K562 (cell line): ENCODE data around the gene TNKS2.

ENCODE experiments used
- NBN ChIP-seq: fragments of 450-650 bp; IDR thresholded peaks from 2 replicates; pipeline ENCODE4 v1.6.1; 2016; ENCODE audit warnings: low read depth, mild to moderate bottlenecking
- TF ChIP-seq, protein P1 (sequence below), 3 experiments: IDR thresholded peaks in 2 of 3; conservative IDR thresholded peaks in 1 of 3; 2 replicates each; pipeline ENCODE4 v1.5.1; 2011 to 2012; ENCODE audit warnings: low read length in 3 of 3, mild to moderate bottlenecking in 3 of 3, control low read depth in 2 of 3, improper control_type of control experiment in 1 of 3, inconsistent platforms in 1 of 3, low read depth in 1 of 3, mixed read lengths in 1 of 3, moderate library complexity in 1 of 3; ENCODE audit not compliant: insufficient read depth in 2 of 3

DNA sequence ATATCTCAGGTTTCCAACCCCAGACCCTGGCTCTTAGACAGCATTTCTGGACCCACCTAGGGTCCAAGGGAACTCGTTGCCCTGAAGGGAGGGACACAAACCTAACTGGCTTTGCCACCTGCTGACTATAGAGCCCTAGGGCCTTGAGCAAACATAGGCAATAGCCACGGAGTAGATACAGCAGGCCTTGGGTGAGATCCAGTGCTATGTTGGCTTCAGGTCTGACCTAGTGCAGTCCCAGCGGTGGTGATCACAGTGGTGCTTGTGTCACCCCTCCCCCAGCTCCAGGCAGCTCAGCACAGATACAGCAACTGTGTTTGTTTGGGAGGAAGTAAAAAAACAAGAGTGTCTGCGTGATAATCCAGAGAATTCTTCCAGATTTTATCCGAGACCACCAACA lies 9.7 kb upstream of the TNKS2 start:
- TF ChIP-seq, protein P1, sequence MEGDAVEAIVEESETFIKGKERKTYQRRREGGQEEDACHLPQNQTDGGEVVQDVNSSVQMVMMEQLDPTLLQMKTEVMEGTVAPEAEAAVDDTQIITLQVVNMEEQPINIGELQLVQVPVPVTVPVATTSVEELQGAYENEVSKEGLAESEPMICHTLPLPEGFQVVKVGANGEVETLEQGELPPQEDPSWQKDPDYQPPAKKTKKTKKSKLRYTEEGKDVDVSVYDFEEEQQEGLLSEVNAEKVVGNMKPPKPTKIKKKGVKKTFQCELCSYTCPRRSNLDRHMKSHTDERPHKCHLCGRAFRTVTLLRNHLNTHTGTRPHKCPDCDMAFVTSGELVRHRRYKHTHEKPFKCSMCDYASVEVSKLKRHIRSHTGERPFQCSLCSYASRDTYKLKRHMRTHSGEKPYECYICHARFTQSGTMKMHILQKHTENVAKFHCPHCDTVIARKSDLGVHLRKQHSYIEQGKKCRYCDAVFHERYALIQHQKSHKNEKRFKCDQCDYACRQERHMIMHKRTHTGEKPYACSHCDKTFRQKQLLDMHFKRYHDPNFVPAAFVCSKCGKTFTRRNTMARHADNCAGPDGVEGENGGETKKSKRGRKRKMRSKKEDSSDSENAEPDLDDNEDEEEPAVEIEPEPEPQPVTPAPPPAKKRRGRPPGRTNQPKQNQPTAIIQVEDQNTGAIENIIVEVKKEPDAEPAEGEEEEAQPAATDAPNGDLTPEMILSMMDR (IDR thresholded peaks at IDR 0.05 in 2 of 3, conservative IDR thresholded peaks at IDR 0.05 in 1 of 3; ENCODE audit: insufficient read depth in 2 of 3, low read depth in 1 of 3, low read length in 3 of 3): no peak
- TF ChIP-seq NBN: no peak
